T47D (cell line): ENCODE data around the gene ATP5F1C.
"Not testable (repeated sequence)": the region's sequence is repeated elsewhere in the genome, so short reads cannot be mapped to it uniquely, and the experiment has no call there.

Experiments
- DNase-seq, 2 experiments: peaks; one replicate each; pipeline versions ENCODE4 v3.0.0 to v3.0.0-alpha.2; 2011 to 2012; ENCODE audit warnings: low read depth in 1 of 2, low spot score in 1 of 2
- JUND ChIP-seq: IDR thresholded peaks from 2 replicates; pipeline ENCODE4 v1.6.1; 2012; ENCODE audit warnings: low read depth
- in situ Hi-C: cut with HindIII; loops from 2 replicates; pipeline ENCODE4 v1.10.0; 2016; ENCODE audit warnings: low sequenced_read_pairs, low pct_unique_long_range_greater_than_20kb

The ATP5F1C gene

DNA sequence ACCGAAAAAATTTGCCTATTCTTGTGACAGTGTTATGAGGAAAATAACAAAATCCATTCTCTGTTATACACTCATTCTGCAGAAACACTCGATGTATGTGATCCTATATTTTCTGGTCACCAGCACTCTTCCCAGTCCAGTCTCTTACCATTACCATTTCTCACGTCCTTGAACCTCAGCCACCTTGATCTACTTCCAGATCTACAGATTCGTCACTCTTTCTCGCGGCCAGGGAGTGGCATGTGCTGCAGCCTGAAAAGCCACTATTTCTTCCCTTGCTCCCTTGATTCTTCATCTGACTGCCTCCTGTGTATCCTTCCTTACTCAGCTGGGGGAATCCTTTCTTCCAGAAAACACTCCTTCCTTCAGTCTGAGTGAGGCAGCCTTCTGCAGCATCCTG lies 16.2 kb downstream of the ATP5F1C start:
- no peak for DNase-seq
- in situ Hi-C loops = no loop called here
- no peak for TF ChIP-seq JUND

- no peak for DNase-seq
- in situ Hi-C loops = no loop called here
- TF ChIP-seq JUND = no peak
These were observed 16.8 kb downstream of the ATP5F1C start for GRCh38 chr10:7804741-7805140.

DNA sequence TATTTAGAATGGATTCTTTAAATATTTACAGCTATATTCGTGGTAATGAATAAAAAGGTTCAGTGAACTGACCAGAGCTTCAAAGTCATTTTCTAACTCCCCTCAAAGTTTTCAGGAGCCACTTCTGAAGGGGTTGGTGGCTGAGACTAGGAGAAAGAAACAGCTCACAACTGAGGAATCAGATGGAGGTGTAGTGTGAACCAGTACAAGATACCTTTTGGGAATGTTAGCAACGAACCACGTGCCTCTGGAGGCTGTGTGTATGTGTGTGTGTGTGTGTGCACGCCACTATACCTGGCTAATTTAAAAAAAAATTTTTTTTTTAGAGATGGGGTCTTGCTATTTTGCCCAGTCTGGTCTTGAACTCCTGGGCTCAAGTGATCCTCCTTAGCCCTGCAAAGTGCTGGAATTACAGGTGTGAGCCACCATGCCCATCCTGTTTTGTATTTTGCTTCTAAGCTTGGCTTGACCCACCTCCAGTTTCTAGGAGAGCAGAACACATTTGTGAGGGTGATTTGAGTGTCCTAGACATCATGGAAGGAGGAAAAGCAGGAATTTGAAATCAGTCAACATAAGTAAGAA lies 20.8 kb downstream of the ATP5F1C start:
- in situ Hi-C loops = no loop called here
- DNase-seq = no peak
- no peak for TF ChIP-seq JUND

GRCh38 chr10:7810443-7810842 lies 22.5 kb downstream of the ATP5F1C start:
- no peak for TF ChIP-seq JUND
- in situ Hi-C loops = no loop called here
- DNase-seq = no peak

GRCh38 chr10:7811000-7811399 lies 23.0 kb downstream of the ATP5F1C start:
- in situ Hi-C loops = no loop called here
- no peak for TF ChIP-seq JUND
- no peak for DNase-seq

DNA sequence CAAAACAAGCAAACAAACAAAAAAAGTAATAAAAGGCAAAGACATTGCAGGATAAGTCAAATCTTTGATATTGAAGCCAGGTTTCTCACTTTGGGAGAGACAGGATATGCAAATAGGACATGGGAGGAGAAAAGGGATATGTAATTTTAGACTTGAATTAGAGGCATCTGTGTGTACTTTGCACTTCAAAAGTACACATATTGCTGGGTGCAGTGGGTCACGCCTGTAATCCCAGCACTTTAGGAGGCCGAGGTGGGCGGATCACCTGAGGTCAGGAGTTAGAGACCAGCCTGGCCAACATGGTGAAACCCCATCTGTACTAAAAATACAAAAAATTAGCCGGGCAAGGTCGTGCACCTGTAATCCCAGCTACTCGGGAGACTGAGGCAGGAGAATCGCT lies 23.8 kb downstream of the ATP5F1C start:
- DNase-seq, in situ Hi-C loops: not testable (repeated sequence)

DNA sequence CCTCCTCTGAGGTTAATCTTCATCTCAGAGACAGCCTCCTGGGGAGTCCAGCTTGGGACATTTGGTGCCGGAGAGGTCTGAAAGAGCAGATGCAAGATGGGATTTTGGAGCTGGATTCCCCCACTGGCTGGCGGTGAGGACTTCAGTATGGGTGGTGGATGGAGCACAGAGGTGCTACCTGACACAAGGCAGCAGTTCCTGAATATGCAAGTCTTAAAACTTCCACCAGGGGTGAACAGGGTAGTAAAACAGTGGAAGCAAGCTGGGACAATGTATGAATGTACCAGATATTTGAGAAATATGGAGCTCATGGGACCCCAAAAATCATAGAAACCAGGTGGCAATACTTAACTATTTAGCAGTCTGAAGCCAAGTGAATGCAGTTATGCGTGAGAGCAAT lies 25.5 kb downstream of the ATP5F1C start:
- TF ChIP-seq JUND = no peak
- peak in 1 of 2 experiments; percentile 37 for DNase-seq
- in situ Hi-C loops = no loop called here

DNA sequence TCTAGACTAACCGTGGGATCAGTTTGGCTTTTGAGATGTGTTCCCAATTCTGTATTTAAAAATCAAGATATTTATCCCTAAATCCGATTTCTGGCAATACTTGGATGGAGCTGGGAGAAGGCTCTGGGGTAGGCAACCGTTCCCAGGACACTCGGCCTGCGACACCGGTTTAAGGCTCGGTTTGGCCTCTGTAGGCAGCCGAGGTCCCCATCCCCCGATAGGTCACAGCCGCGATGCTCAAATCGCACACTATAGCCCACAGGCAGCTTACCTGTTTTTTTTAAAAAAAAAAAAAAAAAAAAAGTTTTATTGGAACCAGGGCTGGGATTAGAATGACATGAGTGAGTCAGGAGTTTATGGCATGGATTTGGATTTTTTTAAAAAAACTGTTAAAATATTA lies 29.6 kb downstream of the ATP5F1C start:
- in situ Hi-C loops = no loop called here
- TF ChIP-seq JUND = no peak
- DNase-seq = no peak

DNA sequence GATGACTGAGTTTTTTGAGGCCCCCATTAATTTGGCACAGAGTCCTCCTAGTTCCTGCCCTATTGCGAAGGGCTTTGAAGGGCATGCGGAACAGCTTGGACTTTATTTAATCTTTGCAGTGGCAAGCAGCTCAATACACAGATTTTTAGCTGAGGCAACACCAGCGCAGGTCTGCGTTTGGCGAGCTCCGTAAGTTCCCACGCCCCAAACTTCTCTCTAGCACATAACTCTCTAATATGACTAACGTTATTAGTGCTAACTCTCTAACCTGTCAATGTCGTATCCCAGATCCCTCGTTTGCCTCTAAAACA lies 30.0 kb downstream of the ATP5F1C start:
- no peak for DNase-seq
- no peak for TF ChIP-seq JUND
- in situ Hi-C loops = no loop called here

DNA sequence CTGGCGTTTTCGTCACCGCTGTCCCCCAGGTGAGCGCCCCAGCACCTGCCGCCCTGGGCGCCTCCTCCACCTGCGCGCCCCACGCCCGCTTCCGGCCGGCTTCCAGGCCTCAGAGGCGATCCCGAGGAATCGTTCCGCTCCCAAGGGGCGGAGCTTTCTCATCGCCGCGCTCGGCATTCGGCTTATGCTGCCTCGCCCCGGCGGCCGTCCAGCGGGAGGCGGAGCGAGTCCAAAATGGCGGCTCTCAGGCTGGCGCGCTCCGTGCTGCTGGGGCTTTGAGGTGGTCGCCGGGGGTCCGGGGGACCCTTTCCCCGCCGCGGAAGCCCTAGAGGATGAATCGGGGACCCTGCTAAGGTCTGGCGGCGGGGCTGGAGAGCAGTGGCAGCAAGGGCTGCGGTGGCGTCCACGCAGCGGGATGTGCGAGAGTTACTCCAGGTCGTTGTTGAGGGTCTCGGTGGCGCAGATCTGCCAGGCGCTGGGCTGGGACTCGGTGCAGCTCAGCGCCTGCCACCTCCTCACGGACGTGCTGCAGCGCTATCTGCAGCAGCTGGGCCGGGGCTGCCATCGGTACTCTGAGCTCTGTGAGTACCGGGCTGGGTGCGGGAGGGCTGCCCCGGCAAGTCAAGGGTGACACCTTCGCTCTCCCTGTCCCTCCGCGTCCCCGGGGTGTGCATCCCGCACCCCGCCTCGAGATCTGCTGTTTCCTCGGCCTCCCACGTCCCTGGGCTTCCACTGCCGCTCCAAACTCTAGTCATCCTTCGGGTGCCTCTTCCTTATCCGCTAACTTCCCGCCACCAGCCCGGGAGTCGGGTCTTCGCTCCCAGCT lies 30.5 kb downstream of the ATP5F1C start, which contains the start of gene TAF3:
Gene TAF3, plus strand, starts transcription at position 211 of the 826 bp plus-strand sequence. Its CDS starts 205 bp downstream, at position 416.
- TF ChIP-seq JUND = no peak
- in situ Hi-C loops = no loop called here
- peak; percentile 60 to 96 for DNase-seq

GRCh38 chr10:7819121-7819460 lies 31.1 kb downstream of the ATP5F1C start:
- in situ Hi-C loops = no loop called here
- DNase-seq = peak; percentile 55 to 80
- TF ChIP-seq JUND = no peak

DNA sequence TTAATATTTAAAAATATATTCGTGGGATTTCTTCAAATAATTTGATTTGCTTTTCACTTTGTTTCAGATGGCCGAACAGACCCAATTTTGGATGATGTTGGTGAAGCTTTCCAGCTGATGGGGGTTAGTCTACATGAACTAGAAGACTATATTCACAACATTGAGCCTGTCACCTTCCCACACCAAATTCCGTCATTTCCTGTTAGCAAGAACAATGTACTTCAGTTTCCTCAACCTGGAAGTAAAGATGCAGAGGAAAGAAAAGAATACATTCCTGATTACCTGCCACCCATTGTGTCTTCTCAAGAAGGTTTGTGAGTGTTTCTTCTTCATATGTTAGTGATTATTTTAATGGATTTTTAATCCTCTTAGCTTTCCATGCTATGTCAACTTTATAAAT lies 36.3 kb downstream of the ATP5F1C start:
- DNase-seq = no peak
- no peak for TF ChIP-seq JUND
- in situ Hi-C loops = no loop called here

DNA sequence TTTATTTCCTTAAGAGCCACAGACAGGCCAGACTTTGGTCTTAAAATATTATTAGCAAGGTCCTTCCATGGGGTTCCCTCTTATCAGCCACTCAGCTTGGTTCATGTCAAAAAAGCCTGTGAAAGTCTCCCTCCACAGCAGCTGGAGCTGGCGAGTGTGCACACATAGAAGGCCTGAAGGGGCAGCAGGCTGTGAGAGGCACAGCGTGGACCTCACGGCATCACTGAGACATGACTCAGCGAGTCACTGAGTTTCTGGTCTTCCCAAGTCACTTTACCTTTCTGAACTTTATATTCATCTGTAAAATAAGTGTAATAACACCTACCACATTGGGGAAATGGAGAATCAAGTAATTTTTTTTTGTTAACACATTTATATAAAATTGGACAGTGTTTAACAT lies 39.0 kb downstream of the ATP5F1C start:
- in situ Hi-C loops = no loop called here
- DNase-seq = no peak
- TF ChIP-seq JUND = no peak

GRCh38 chr10:7829289-7829834 lies 41.4 kb downstream of the ATP5F1C start:
- no peak for TF ChIP-seq JUND
- no peak for DNase-seq
- in situ Hi-C loops = no loop called here
